ENCODE data around the gene ST8SIA2.

Gene ST8SIA2

GRCh38 chr15:92411256-92411655 is 17.6 kb downstream of the ST8SIA2 start:
- CTCF ChIA-PET = interaction anchor here (1.0 kb wide), 1 partner anchor 317 kb away, joined by 3 read pairs; no protein-coding TSS in a partner anchor
- no peaks in the 10 kb centered on the region for H3K4me1 ChIP-seq (ENCODE audit: control insufficient read depth, insufficient read depth, low read length)
- POLR2A ChIA-PET = interaction anchor here (1.0 kb wide), 1 partner anchor 10 kb away, joined by 3 read pairs; no protein-coding TSS in a partner anchor
- no peak overlapping the region for H3K27ac ChIP-seq (ENCODE audit: extremely low read depth, low read depth, low read length)
- no peaks in the 10 kb centered on the region for H3K36me3 ChIP-seq (ENCODE audit: control insufficient read depth in 2 of 2, insufficient read depth in 1 of 2, low read length in 2 of 2)
- TF ChIP-seq ZNF335 (tag by site-specific recombination; conservative IDR thresholded peaks at IDR 0.05) (no peak), KLF16 (tag by site-specific recombination; IDR thresholded peaks at IDR 0.05) (no peak), ZNF112 (tag by site-specific recombination; IDR thresholded peaks at IDR 0.05) (no peak), ZNF302 (tag by site-specific recombination; IDR thresholded peaks at IDR 0.05; ENCODE audit: low read depth) (no peak), ZNF202 (tag by site-specific recombination; IDR thresholded peaks at IDR 0.05; ENCODE audit: borderline replicate concordance) (no peak), ZNF600 (tag by site-specific recombination; IDR thresholded peaks at IDR 0.05) (no peak), ZNF239 (tag by site-specific recombination; IDR thresholded peaks at IDR 0.05) (no peak), FEZF1 (tag by site-specific recombination; IDR thresholded peaks at IDR 0.05) (no peak), ZNF16 (tag by site-specific recombination; IDR thresholded peaks at IDR 0.05; ENCODE audit: low read depth) (no peak)
- no peaks in the 10 kb centered on the region for H3K9me3 ChIP-seq (ENCODE audit: control insufficient read depth, insufficient read depth, low read depth, low read length)
- H3K4me3 ChIP-seq (ENCODE audit: low read depth, low read length) = no peak overlapping the region

GRCh38 chr15:92413510-92413909 is 19.8 kb downstream of the ST8SIA2 start:
- H3K4me3 ChIP-seq (ENCODE audit: low read depth, low read length) = no peak overlapping the region
- no peak overlapping the region for H3K27ac ChIP-seq (ENCODE audit: extremely low read depth, low read depth, low read length)
- H3K4me1 ChIP-seq (ENCODE audit: control insufficient read depth, insufficient read depth, low read length) = no peaks in the 10 kb centered on the region
- POLR2A ChIA-PET = no interaction called here
- no peaks in the 10 kb centered on the region for H3K36me3 ChIP-seq (ENCODE audit: control insufficient read depth in 2 of 2, insufficient read depth in 1 of 2, low read length in 2 of 2)
- TF ChIP-seq ZNF449 (tag by site-specific recombination; IDR thresholded peaks at IDR 0.05) (no peak), INSM2 (tag by site-specific recombination; IDR thresholded peaks at IDR 0.05) (no peak), ZBTB6 (tag by site-specific recombination; IDR thresholded peaks at IDR 0.05) (no peak), ZNF18 (tag by site-specific recombination; IDR thresholded peaks at IDR 0.05) (no peak), ZNF133 (tag by site-specific recombination; IDR thresholded peaks at IDR 0.05) (no peak), ZNF223 (tag by site-specific recombination; IDR thresholded peaks at IDR 0.05) (no peak), ZBTB44 (tag by site-specific recombination; IDR thresholded peaks at IDR 0.05) (no peak), ZNF747 (tag by site-specific recombination; IDR thresholded peaks at IDR 0.05) (no peak), ZNF555 (tag by site-specific recombination; conservative IDR thresholded peaks at IDR 0.05) (no peak)
- no peaks in the 10 kb centered on the region for H3K9me3 ChIP-seq (ENCODE audit: control insufficient read depth, insufficient read depth, low read depth, low read length)
- CTCF ChIA-PET = no interaction called here
